ENCODE data around the gene IL12RB1.

The IL12RB1 gene

DNA sequence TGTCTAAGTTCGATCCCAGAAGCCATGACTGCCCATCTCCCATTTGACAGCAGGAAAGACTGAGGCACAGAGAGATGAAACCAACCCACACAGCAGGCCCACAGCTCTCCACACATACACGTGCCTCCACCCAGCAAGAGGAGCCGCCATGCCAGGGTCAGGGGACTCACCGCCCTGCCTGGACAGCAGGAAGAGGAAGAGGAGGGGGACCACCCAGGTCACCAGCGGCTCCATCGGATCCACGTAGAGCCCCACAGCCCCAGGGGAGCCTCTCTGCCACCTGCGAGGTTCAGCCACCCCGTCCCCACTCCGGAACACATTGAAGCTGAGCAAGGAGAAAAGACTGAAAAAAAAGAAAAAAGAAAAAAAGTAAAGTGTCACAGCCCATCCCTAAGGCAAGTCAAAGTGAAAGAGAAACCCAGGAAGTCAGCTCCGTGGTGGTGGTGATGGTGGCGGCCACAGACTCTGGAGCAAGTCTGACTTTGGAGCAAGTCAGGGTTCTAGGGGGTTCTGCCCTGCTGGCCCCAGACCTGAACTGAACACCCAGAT is at the start of gene IL12RB1:
Gene IL12RB1 (minus strand): TSS at position 345 of the 549 bp plus-strand sequence. CDS start 111 bp downstream, at position 234.
- peak; percentile 73 for DNase-seq (ENCODE audit: low spot score)
- in situ Hi-C loops (cut with MboI; ENCODE audit: low sequenced_read_pairs, unreplicated experiment), result no loop called here
- TF ChIP-seq CTCF (IDR thresholded peaks at IDR 0.05; ENCODE audit: borderline replicate concordance, control extremely low read depth, extremely low read depth, insufficient read depth, missing control alignments), result no peak

GRCh38 chr19:18135712-18136584 is 49.2 kb upstream of the IL12RB1 start:
- no peak for TF ChIP-seq CTCF (IDR thresholded peaks at IDR 0.05; ENCODE audit: borderline replicate concordance, control extremely low read depth, extremely low read depth, insufficient read depth, missing control alignments)
- in situ Hi-C loops (cut with MboI; ENCODE audit: low sequenced_read_pairs, unreplicated experiment), result no loop called here
- DNase-seq (ENCODE audit: low spot score), result no peak

- in situ Hi-C loops (cut with MboI; ENCODE audit: low sequenced_read_pairs, unreplicated experiment), result no loop called here
- DNase-seq (ENCODE audit: low spot score), result no peak
- TF ChIP-seq CTCF (IDR thresholded peaks at IDR 0.05; ENCODE audit: borderline replicate concordance, control extremely low read depth, extremely low read depth, insufficient read depth, missing control alignments), result no peak
Measured at GRCh38 chr19:18131841-18132596, 45.3 kb upstream of the IL12RB1 start.

DNA sequence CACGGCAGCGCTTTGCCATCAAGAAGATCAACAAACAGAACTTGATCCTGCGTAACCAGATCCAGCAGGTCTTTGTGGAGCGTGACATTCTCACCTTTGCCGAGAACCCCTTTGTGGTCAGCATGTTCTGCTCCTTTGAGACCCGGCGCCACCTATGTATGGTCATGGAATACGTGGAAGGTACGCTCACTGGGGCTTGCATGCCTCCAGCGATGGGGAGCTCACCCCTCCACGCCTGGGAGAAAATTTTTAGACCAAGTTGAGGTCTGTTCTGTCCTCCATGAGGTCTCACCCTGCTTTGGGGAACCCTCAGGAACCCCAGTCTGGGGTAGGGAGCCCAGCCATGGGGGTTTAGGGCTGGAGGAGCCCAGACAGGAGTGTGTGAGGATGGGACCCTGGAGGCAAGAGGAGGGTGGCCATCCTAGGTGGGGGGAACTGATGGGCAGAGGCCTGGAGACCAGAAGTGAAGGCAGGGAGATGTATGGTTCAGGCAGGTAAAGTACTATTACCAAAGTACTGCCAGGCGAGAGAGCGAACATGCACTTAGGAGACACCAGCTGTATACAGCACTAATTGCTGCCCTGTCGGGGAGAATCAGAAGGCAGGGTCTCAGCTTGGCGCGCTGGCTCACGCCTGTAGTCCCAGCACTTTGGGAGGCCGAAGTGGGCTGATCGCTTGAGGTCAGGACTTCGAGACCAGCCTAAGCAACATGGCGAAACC is 43.9 kb upstream of the IL12RB1 start:
- in situ Hi-C loops (cut with MboI; ENCODE audit: low sequenced_read_pairs, unreplicated experiment), result no loop called here
- DNase-seq (ENCODE audit: low spot score), result no peak
- TF ChIP-seq CTCF (IDR thresholded peaks at IDR 0.05; ENCODE audit: borderline replicate concordance, control extremely low read depth, extremely low read depth, insufficient read depth, missing control alignments), result no peak

GRCh38 chr19:18128805-18129204 is 42.1 kb upstream of the IL12RB1 start:
- TF ChIP-seq CTCF (IDR thresholded peaks at IDR 0.05; ENCODE audit: borderline replicate concordance, control extremely low read depth, extremely low read depth, insufficient read depth, missing control alignments), result no peak
- no peak for DNase-seq (ENCODE audit: low spot score)
- in situ Hi-C loops (cut with MboI; ENCODE audit: low sequenced_read_pairs, unreplicated experiment), result no loop called here

- no peak for DNase-seq (ENCODE audit: low spot score)
- TF ChIP-seq CTCF (IDR thresholded peaks at IDR 0.05; ENCODE audit: borderline replicate concordance, control extremely low read depth, extremely low read depth, insufficient read depth, missing control alignments), result no peak
- in situ Hi-C loops (cut with MboI; ENCODE audit: low sequenced_read_pairs, unreplicated experiment), result no loop called here
Measured at GRCh38 chr19:18128044-18128443, 41.3 kb upstream of the IL12RB1 start.
